WERI-Rb-1 (cell line): ENCODE measurements around the gene DOCK10.

ENCODE experiments used
- DNase-seq: peaks from one replicate; pipeline ENCODE4 v3.0.0-alpha.2; 2020
- H3K27ac ChIP-seq: fragments of 250-450 bp; sonication (Bioruptor Pico); 2 replicates; pipeline ENCODE4 v1.5.1; 2020; ENCODE audit warnings: mild to moderate bottlenecking, moderate library complexity
- H3K27me3 ChIP-seq: fragments of 250-450 bp; sonication (Bioruptor Pico); 2 replicates; pipeline ENCODE4 v1.5.1; 2021; ENCODE audit warnings: mild to moderate bottlenecking, low read depth, moderate library complexity; ENCODE audit not compliant: insufficient read depth, severe bottlenecking
- H3K36me3 ChIP-seq: fragments of 250-450 bp; sonication (Bioruptor Pico); 2 replicates; pipeline ENCODE4 v1.5.1; 2020; ENCODE audit warnings: mild to moderate bottlenecking, moderate library complexity
- H3K4me3 ChIP-seq: 2 replicates; pipeline ENCODE4 v1.5.1; 2011; ENCODE audit warnings: low read depth, mild to moderate bottlenecking, control low read depth, low read length
- H3K9me3 ChIP-seq: fragments of 250-450 bp; sonication (Bioruptor Pico); 2 replicates; pipeline ENCODE4 v1.5.1; 2021; ENCODE audit warnings: mild to moderate bottlenecking, moderate library complexity; ENCODE audit not compliant: severe bottlenecking
- TF ChIP-seq, protein P1 (sequence below): IDR thresholded peaks from 2 replicates; pipeline ENCODE4 v1.5.1; 2011; ENCODE audit warnings: low read depth, mild to moderate bottlenecking, control low read depth, inconsistent platforms, low read length

Gene DOCK10

DNA sequence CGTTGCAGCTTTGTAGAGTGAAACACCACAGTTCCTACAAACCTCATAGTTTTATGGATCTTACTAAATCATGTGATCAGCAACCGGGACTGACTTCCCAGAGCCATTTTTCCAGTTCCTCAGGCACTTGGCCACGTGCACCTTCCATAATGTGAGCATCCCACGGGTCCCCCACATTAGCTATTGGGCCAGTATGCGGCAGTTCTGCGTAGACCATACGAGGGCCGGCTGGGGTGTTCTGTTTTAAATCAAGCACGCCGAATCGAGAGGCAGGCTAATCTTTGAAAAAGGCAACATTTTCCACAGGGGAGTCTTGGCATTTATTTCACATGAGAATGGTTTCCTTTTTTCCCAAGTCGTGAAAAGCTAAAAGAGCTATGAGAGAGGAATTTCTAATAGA is 190.5 kb downstream of the DOCK10 start:
- no peak overlapping the region for H3K27ac ChIP-seq
- no peaks in the 10 kb centered on the region for H3K9me3 ChIP-seq
- no peak for DNase-seq
- H3K4me3 ChIP-seq = no peak overlapping the region
- TF ChIP-seq, protein P1, sequence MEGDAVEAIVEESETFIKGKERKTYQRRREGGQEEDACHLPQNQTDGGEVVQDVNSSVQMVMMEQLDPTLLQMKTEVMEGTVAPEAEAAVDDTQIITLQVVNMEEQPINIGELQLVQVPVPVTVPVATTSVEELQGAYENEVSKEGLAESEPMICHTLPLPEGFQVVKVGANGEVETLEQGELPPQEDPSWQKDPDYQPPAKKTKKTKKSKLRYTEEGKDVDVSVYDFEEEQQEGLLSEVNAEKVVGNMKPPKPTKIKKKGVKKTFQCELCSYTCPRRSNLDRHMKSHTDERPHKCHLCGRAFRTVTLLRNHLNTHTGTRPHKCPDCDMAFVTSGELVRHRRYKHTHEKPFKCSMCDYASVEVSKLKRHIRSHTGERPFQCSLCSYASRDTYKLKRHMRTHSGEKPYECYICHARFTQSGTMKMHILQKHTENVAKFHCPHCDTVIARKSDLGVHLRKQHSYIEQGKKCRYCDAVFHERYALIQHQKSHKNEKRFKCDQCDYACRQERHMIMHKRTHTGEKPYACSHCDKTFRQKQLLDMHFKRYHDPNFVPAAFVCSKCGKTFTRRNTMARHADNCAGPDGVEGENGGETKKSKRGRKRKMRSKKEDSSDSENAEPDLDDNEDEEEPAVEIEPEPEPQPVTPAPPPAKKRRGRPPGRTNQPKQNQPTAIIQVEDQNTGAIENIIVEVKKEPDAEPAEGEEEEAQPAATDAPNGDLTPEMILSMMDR = no peak
- H3K27me3 ChIP-seq = no peaks in the 10 kb centered on the region
- no peaks in the 10 kb centered on the region for H3K36me3 ChIP-seq

DNA sequence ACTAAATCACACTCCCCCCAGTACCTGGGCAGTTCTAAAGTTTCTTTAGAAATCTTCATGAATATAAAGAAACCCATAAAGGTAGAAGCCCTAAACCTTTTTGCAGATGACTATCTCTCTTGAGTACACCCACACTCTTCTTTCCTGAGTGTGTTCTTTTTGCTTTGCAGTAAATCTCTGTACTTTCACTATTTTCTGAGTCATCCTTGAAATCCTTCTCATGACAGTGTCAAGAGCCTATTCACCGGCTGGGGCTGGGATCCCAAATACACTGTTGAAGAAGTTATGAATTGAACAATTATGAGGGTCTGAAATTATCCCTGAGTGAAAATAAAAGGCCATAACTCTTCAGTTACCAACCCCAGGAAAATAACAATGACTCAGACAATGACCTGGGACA is 192.2 kb downstream of the DOCK10 start:
- Histone ChIP-seq H3K9me3 (no peaks in the 10 kb centered on the region), H3K36me3 (no peaks in the 10 kb centered on the region)

GRCh38 chr2:224849264-224849663 is 193.0 kb downstream of the DOCK10 start:
- H3K36me3 ChIP-seq = no peaks in the 10 kb centered on the region
- TF ChIP-seq, protein P1 = 0 out of 2 replicates have a peak, but pooled peaks have one; percentile 28
- no peak for DNase-seq
- no peaks in the 10 kb centered on the region for H3K9me3 ChIP-seq
- H3K4me3 ChIP-seq = no peak overlapping the region
- no peaks in the 10 kb centered on the region for H3K27me3 ChIP-seq
- no peak overlapping the region for H3K27ac ChIP-seq

More for the DNA sequence above, 192.2 kb downstream of the DOCK10 start:
- TF ChIP-seq, protein P1 = no peak
- Histone ChIP-seq H3K4me3 (no peak overlapping the region), H3K27me3 (no peaks in the 10 kb centered on the region), H3K27ac (no peak overlapping the region)
- no peak for DNase-seq

GRCh38 chr2:224847961-224848850 is 194.1 kb downstream of the DOCK10 start:
- DNase-seq = peak; percentile 16
- Histone ChIP-seq H3K27ac (no peak overlapping the region), H3K4me3 (no peak overlapping the region), H3K9me3 (no peaks in the 10 kb centered on the region), H3K27me3 (no peaks in the 10 kb centered on the region), H3K36me3 (no peaks in the 10 kb centered on the region)
- TF ChIP-seq, protein P1 = no peak

- Histone ChIP-seq H3K9me3 (no peaks in the 10 kb centered on the region), H3K27ac (no peak overlapping the region), H3K27me3 (no peaks in the 10 kb centered on the region), H3K36me3 (no peaks in the 10 kb centered on the region), H3K4me3 (no peak overlapping the region)
- DNase-seq = no peak
- TF ChIP-seq, protein P1 = no peak
Measured at GRCh38 chr2:224847381-224847780, 194.9 kb downstream of the DOCK10 start.
